Tibial artery (tissue), 4 donors: ENCODE measurements around the gene CEP104.

ENCODE experiments used
- DNase-seq, 2 donors: peaks; one replicate each; pipeline ENCODE4 v3.0.0-alpha.2; 2019
- H3K27ac ChIP-seq, 2 donors: fragments of 200-600 bp; sonication (generic) in 1 of 2; 1 replicate in 1 of 2; 2 replicates in 1 of 2; pipeline ENCODE4 v1.5.1; 2018 to 2019; ENCODE audit warnings: mild to moderate bottlenecking in 1 of 2
- H3K27me3 ChIP-seq, 2 donors: fragments of 200-600 bp; sonication (generic) in 1 of 2; one replicate each; pipeline versions ENCODE4 v1.5.1 to v1.6.0; 2016 to 2019
- H3K36me3 ChIP-seq, 3 donors: fragments of 200-600 bp; sonication (generic) in 2 of 3; one replicate each; pipeline ENCODE4 v1.5.1; 2016 to 2019; ENCODE audit warnings: mild to moderate bottlenecking in 2 of 3
- H3K4me1 ChIP-seq, 4 donors: fragments of 200-600 bp; sonication (generic) in 2 of 4; 1 replicate in 3 of 4; 2 replicates in 1 of 4; pipeline ENCODE4 v1.5.1; 2016 to 2019
- H3K4me3 ChIP-seq, 2 donors: fragments of 200-600 bp; sonication (generic) in 1 of 2; 1 replicate in 1 of 2; 2 replicates in 1 of 2; pipeline ENCODE4 v1.5.1; 2018 to 2019; ENCODE audit warnings: mild to moderate bottlenecking in 2 of 2
- H3K9me3 ChIP-seq, 3 donors: fragments of 200-600 bp; sonication (generic) in 1 of 3; one replicate each; pipeline ENCODE4 v1.5.1; 2016 to 2019
- CTCF ChIP-seq, 2 experiments: fragments of 200-600 bp in 1 of 2; fragments of 450-650 bp in 1 of 2; IDR thresholded peaks; one replicate each; pipeline ENCODE4 v1.5.1; 2017 to 2019; ENCODE audit warnings: antibody characterized with exemption in 2 of 2, mild to moderate bottlenecking in 1 of 2, moderate library complexity in 1 of 2
- intact Hi-C: fragments of 100-400 bp; cut with DNase I; formaldehyde crosslinking; loops from one replicate; pipeline ENCODE4 v1.15.0; 2023; ENCODE audit warnings: low total_unique reads

Gene CEP104

GRCh38 chr1:3900150-3900968 is 43.3 kb upstream of the CEP104 start, which contains the start of gene C1orf174:
C1orf174 (minus strand) TSS chr1:3900272; CDS start chr1:3900186, 86 bp downstream.
- H3K27ac ChIP-seq, result peak within 1 kb of the TSS; percentile 96 to 98
- H3K4me3 ChIP-seq, result peak within 1 kb of the TSS; percentile 92 to 98
- peak; percentile 97 to 98 for DNase-seq
- peaks cover 0 to under 1% (median 0%) of the 10 kb centered on the region in 3 donors for H3K36me3 ChIP-seq
- TF ChIP-seq CTCF (IDR thresholded peaks at IDR 0.05), result no peak
- peaks cover 0 to 10% (median 7%) of the 10 kb centered on the region in 3 donors for H3K9me3 ChIP-seq
- intact Hi-C loops, result no loop called here
- H3K4me1 ChIP-seq, result peaks cover 0 to 14% (median 10%) of the 10 kb centered on the region in 4 donors
- H3K27me3 ChIP-seq, result no peaks in the 10 kb centered on the region

DNA sequence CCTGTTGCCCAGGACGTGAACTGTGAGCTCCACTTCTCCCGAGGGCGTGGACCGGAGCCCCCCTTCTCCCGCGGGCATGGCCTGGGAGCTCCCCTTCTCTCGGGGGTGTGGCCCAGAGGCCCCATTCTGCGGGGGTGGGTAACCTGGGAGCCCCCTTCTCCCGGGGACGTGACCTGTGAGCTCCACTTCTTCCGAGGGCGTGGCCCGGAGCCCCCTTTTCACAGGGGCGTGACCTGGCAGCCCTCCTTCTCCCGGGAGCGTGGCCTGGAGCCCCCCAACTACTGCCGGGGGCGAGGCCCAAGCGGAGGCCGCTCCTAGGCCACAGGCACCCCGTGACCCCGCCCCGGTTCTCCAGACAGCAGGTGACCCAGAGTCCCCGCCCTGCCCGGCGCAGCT is 42.7 kb upstream of the CEP104 start:
- H3K4me1 ChIP-seq, result peaks cover 0 to 14% (median 10%) of the 10 kb centered on the region in 4 donors
- no peak for TF ChIP-seq CTCF (IDR thresholded peaks at IDR 0.05)
- no peak for DNase-seq
- peak overlapping the region; percentile 92 to 98 for H3K4me3 ChIP-seq
- H3K36me3 ChIP-seq, result peaks cover 0 to 7% (median 0%) of the 10 kb centered on the region in 3 donors
- intact Hi-C loops, result loop anchor here (5.0 kb wide), 1 partner anchor 42 kb away; the partner anchor contains the start of genes CEP104 and DFFB
- H3K9me3 ChIP-seq, result peaks cover 0 to 10% (median 7%) of the 10 kb centered on the region in 3 donors
- H3K27ac ChIP-seq, result peak overlapping the region; percentile 96 to 98
- H3K27me3 ChIP-seq, result no peaks in the 10 kb centered on the region

DNA sequence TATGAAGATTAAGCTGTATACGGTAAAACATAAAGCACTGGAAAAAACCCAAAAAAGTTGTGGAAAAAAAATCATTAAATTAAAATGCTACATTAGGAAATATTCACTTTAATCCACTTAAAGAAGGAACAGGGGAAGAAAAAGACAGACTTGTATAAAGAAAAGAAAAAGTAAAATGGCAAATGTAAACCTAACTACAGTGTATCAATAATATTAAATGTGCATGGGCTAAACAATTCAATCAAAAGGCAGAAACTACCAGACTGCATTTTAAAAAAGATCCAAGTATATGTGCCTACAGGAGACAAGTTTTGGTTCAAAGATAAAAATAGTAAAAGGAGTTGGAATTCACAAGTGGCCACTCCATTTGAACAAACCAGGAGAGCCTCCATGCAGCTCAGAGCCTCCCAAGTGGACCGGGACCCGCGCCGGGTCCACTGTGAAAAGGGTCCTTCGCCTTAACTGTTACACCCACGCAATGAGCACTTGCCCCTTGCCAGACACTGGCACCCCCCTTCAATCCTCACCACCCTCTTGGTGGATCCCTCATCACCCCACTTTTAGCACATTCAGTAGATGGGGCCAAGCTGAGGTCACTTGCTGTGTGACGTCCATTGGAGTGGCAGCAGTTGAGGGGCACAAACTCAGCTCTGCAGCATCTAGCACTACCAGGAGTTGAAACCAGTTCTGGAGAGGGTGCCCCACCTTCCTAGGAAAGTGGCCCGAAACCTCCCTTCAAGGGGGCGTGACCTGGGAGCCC is 42.2 kb upstream of the CEP104 start:
- Histone ChIP-seq H3K27ac (peak overlapping the region; percentile 96 to 98), H3K9me3 (peaks cover 0 to 10% (median 7%) of the 10 kb centered on the region in 3 donors), H3K4me1 (peaks cover 0 to 14% (median 10%) of the 10 kb centered on the region in 4 donors), H3K4me3 (peak overlapping the region; percentile 92 to 98), H3K36me3 (peaks cover 0 to 9% (median 0%) of the 10 kb centered on the region in 3 donors), H3K27me3 (no peaks in the 10 kb centered on the region)
- intact Hi-C loops, result loop anchor here (5.0 kb wide), 1 partner anchor 42 kb away; the partner anchor contains the start of genes CEP104 and DFFB
- TF ChIP-seq CTCF (IDR thresholded peaks at IDR 0.05), result no peak
- peak in 1 of 2 donors; percentile 60 for DNase-seq

- no peak overlapping the region for H3K4me3 ChIP-seq
- no peak for TF ChIP-seq CTCF (IDR thresholded peaks at IDR 0.05)
- intact Hi-C loops, result loop anchor here (5.0 kb wide), 1 partner anchor 41 kb away; the partner anchor contains the start of genes CEP104 and DFFB
Observed at GRCh38 chr1:3898475-3898735, 41.4 kb upstream of the CEP104 start.

GRCh38 chr1:3896396-3897000 is 39.5 kb upstream of the CEP104 start:
- no peaks in the 10 kb centered on the region for H3K27me3 ChIP-seq
- H3K9me3 ChIP-seq, result peaks cover 0 to 10% (median 7%) of the 10 kb centered on the region in 3 donors
- no peak overlapping the region for H3K4me3 ChIP-seq
- intact Hi-C loops, result loop anchor here (5.0 kb wide), 1 partner anchor 39 kb away; the partner anchor contains the start of genes CEP104 and DFFB
- no peak overlapping the region for H3K27ac ChIP-seq
- TF ChIP-seq CTCF (IDR thresholded peaks at IDR 0.05), result no peak
- peaks cover 0 to 11% (median 2%) of the 10 kb centered on the region in 3 donors for H3K36me3 ChIP-seq
- H3K4me1 ChIP-seq, result peaks cover 0 to 18% (median 15%) of the 10 kb centered on the region in 4 donors
- no peak for DNase-seq

More at GRCh38 chr1:3898475-3898735, 41.4 kb upstream of the CEP104 start:
- Histone ChIP-seq H3K27ac (no peak overlapping the region), H3K9me3 (peaks cover 0 to 10% (median 7%) of the 10 kb centered on the region in 3 donors), H3K27me3 (no peaks in the 10 kb centered on the region), H3K4me1 (peaks cover 0 to 14% (median 10%) of the 10 kb centered on the region in 4 donors), H3K36me3 (peaks cover 0 to 9% (median 0%) of the 10 kb centered on the region in 3 donors)
- DNase-seq, result no peak
